ENCODE measurements around the gene FBXL16.

GRCh38 chr16:716200-716568 lies 10.6 kb upstream of the FBXL16 start:
- TF ChIP-seq CTCF (conservative IDR thresholded peaks at IDR 0.05; ENCODE audit: low read depth in 2 of 2) (no peak), EZH2phosphoT487 (IDR thresholded peaks at IDR 0.05; ENCODE audit: unreplicated experiment) (no peak), EZH2 (IDR thresholded peaks at IDR 0.05; ENCODE audit: low read depth, unreplicated experiment) (no peak)

All from GM23338 (cell line).